Esophagus squamous epithelium (tissue), 4 donors: ENCODE data around the gene SEMA6D.

ENCODE experiments used
- CTCF ChIP-seq, 6 experiments: fragments of 450-650 bp in 4 of 6; fragments of 200-600 bp in 2 of 6; sonication (generic) in 2 of 6; IDR thresholded peaks; one replicate each; pipeline ENCODE4 v1.5.1; 2016 to 2019; ENCODE audit warnings: antibody characterized with exemption in 6 of 6, mild to moderate bottlenecking in 4 of 6, moderate library complexity in 4 of 6
- POLR2A ChIP-seq, 4 donors: fragments of 450-650 bp; IDR thresholded peaks; one replicate each; pipeline ENCODE4 v1.6.1; 2017; ENCODE audit warnings: antibody characterized with exemption in 4 of 4, mild to moderate bottlenecking in 4 of 4, moderate library complexity in 3 of 4

- no peak for TF ChIP-seq CTCF (IDR thresholded peaks at IDR 0.05)
- TF ChIP-seq POLR2A (IDR thresholded peaks at IDR 0.05): no peak
Observed at GRCh38 chr15:47817969-47818548, 100.8 kb downstream of the SEMA6D start.
